ENCODE measurements around the gene TCF21. TPM values are rescaled to one million over a fixed set of nuclear protein-coding genes. Genes with fewer than 3 reads are reported as not detected.

The TCF21 gene
- total and polyA plus RNA-seq, 11 donors = 1.8 to 9.5 (median 3.9) TPM

GRCh38 chr6:133939778-133940667 is 51.1 kb downstream of the TCF21 start:
- Histone ChIP-seq H3K4me1 (no peaks in the 10 kb centered on the region), H3K27me3 (no peaks in the 10 kb centered on the region), H3K4me3 (no peak overlapping the region), H3K27ac (no peak overlapping the region), H3K9me3 (peaks cover 0 to 3% (median 0%) of the 10 kb centered on the region in 12 donors), H3K36me3 (no peaks in the 10 kb centered on the region)
- intact Hi-C loops (cut with DNase I) = no loop called here
- WGBS, 4 donors = 68 to 73% (median 69%) methylated on average over 8 of the region's 8 CpGs
- TF ChIP-seq POLR2A (IDR thresholded peaks at IDR 0.05) (no peak), CTCF (IDR thresholded peaks at IDR 0.05) (no peak)
- no peak for ATAC-seq
- DNase-seq = no peak

Other genes starting within 250 kb of the TCF21 start
- gene TBPL1, start 64.1 kb downstream of the TCF21 start, total RNA-seq = 10 to 100 TPM in 8 of 9 donors, 1 to 10 TPM in 1; 9.9 to 20.3 (median 15.4) TPM
- gene TBPL1, start 64.1 kb downstream of the TCF21 start, polyA plus RNA-seq = 10 to 100 TPM; 16.4 to 16.9 TPM
- 10 to 100 TPM; 12.3 to 34.1 (median 20.3) TPM for gene SLC2A12, start 163.5 kb downstream of the TCF21 start, total RNA-seq
- 10 to 100 TPM in 1 of 2 donors, 1 to 10 TPM in 1; 5.1 to 10.5 TPM for gene SLC2A12, start 163.5 kb downstream of the TCF21 start, polyA plus RNA-seq